SK-N-SH treated with all-trans-retinoic acid at 6 μM for 48 hours (cell line): ENCODE measurements around the gene KCNB1.

ENCODE experiments used
- ATAC-seq: fragments of 200-7000 bp; cut with Tn5 transposase; 3 replicates; pipeline ENCODE4 v1.9.1; 2020; ENCODE audit warnings: mild to moderate bottlenecking, moderate library complexity
- ARNTL ChIP-seq: fragments of 450-650 bp; formaldehyde crosslinking; IDR thresholded peaks from 2 replicates; pipeline ENCODE4 v1.5.0; 2020; ENCODE audit warnings: low read depth, mild to moderate bottlenecking, moderate library complexity, borderline replicate concordance
- BACH2 ChIP-seq: fragments of 250-450 bp; sonication (Bioruptor Pico); IDR thresholded peaks from 2 replicates; pipeline ENCODE4 v1.9.0; 2021; ENCODE audit warnings: mild to moderate bottlenecking, borderline replicate concordance
- CREB5 ChIP-seq: fragments of 250-450 bp; sonication (Bioruptor Pico); IDR thresholded peaks from 2 replicates; pipeline ENCODE4 v1.5.1; 2020; ENCODE audit warnings: low read depth, mild to moderate bottlenecking, moderate library complexity
- CSDC2 ChIP-seq: fragments of 250-450 bp; sonication (Bioruptor Pico); IDR thresholded peaks from 2 replicates; pipeline ENCODE4 v1.5.0; 2020; ENCODE audit warnings: mild to moderate bottlenecking, moderate library complexity
- CSRNP3 ChIP-seq: fragments of 250-450 bp; sonication (Bioruptor Pico); IDR thresholded peaks from 2 replicates; pipeline ENCODE4 v1.5.1; 2021; ENCODE audit warnings: mild to moderate bottlenecking, moderate library complexity
- ESRRG ChIP-seq: fragments of 250-450 bp; sonication (Bioruptor Pico); IDR thresholded peaks from 2 replicates; pipeline ENCODE4 v1.6.1; 2021; ENCODE audit warnings: mild to moderate bottlenecking
- GLIS3 ChIP-seq: fragments of 250-450 bp; sonication (Bioruptor Pico); IDR thresholded peaks from 2 replicates; pipeline ENCODE4 v1.5.0; 2020; ENCODE audit warnings: mild to moderate bottlenecking, moderate library complexity
- ISL1 ChIP-seq: fragments of 250-450 bp; sonication (Bioruptor Pico); IDR thresholded peaks from 2 replicates; pipeline ENCODE4 v2.1.2; 2022; ENCODE audit warnings: mild to moderate bottlenecking, moderate library complexity
- OSR1 ChIP-seq: fragments of 250-450 bp; sonication (Bioruptor Pico); IDR thresholded peaks from 2 replicates; pipeline ENCODE4 v1.8.0; 2022; ENCODE audit warnings: moderate library complexity, mild to moderate bottlenecking, inconsistent platforms
- PATZ1 ChIP-seq: fragments of 250-450 bp; sonication (Bioruptor Pico); IDR thresholded peaks from 2 replicates; pipeline ENCODE4 v1.8.0; 2020; ENCODE audit warnings: mild to moderate bottlenecking, moderate library complexity, borderline replicate concordance
- PPARA ChIP-seq: fragments of 250-450 bp; sonication (Bioruptor Pico); IDR thresholded peaks from 2 replicates; pipeline ENCODE4 v1.5.0; 2020; ENCODE audit warnings: mild to moderate bottlenecking, borderline replicate concordance
- RARB ChIP-seq: fragments of 250-450 bp; sonication (Bioruptor Pico); IDR thresholded peaks from 2 replicates; pipeline ENCODE4 v1.8.0; 2021; ENCODE audit warnings: mild to moderate bottlenecking, moderate library complexity
- SNAI2 ChIP-seq: fragments of 250-450 bp; sonication (Bioruptor Pico); IDR thresholded peaks from 2 replicates; pipeline ENCODE4 v1.5.0; 2020; ENCODE audit warnings: mild to moderate bottlenecking, moderate library complexity
- TCF4 ChIP-seq: fragments of 250-450 bp; sonication (Bioruptor Pico); IDR thresholded peaks from 2 replicates; pipeline ENCODE4 v1.8.0; 2021; ENCODE audit warnings: mild to moderate bottlenecking, moderate library complexity, borderline replicate concordance
- TOX ChIP-seq: fragments of 250-450 bp; sonication (Bioruptor Pico); IDR thresholded peaks from 2 replicates; pipeline ENCODE4 v1.8.0; 2021; ENCODE audit warnings: mild to moderate bottlenecking, moderate library complexity, borderline replicate concordance
- TSHZ2 ChIP-seq: fragments of 250-450 bp; sonication (Bioruptor Pico); IDR thresholded peaks from 2 replicates; pipeline ENCODE4 v1.5.0; 2020; ENCODE audit warnings: mild to moderate bottlenecking, moderate library complexity
- ZC3H10 ChIP-seq: fragments of 250-450 bp; sonication (Bioruptor Pico); IDR thresholded peaks from 2 replicates; pipeline ENCODE4 v1.5.1; 2021; ENCODE audit warnings: mild to moderate bottlenecking, moderate library complexity
- ZFP3 ChIP-seq: fragments of 250-450 bp; sonication (Bioruptor Pico); IDR thresholded peaks from 2 replicates; pipeline ENCODE4 v1.5.0; 2020; ENCODE audit warnings: mild to moderate bottlenecking, moderate library complexity
- ZFP30 ChIP-seq: fragments of 450-650 bp; formaldehyde crosslinking; IDR thresholded peaks from 2 replicates; pipeline ENCODE4 v1.5.0; 2022; ENCODE audit warnings: mild to moderate bottlenecking, moderate library complexity
- ZNF70 ChIP-seq: fragments of 450-650 bp; formaldehyde crosslinking; IDR thresholded peaks from 2 replicates; pipeline ENCODE4 v1.5.0; 2020; ENCODE audit warnings: mild to moderate bottlenecking, moderate library complexity
- ZNF8 ChIP-seq: fragments of 450-650 bp; formaldehyde crosslinking; IDR thresholded peaks from 2 replicates; pipeline ENCODE4 v1.5.0; 2020; ENCODE audit warnings: mild to moderate bottlenecking, moderate library complexity

KCNB1 gene

GRCh38 chr20:49380337-49380780 lies 102.1 kb downstream of the KCNB1 start:
- ATAC-seq = no peak
- TF ChIP-seq ZFP30 (CRISPR knock-in tag) (no peak), SNAI2 (CRISPR knock-in tag) (no peak), GLIS3 (CRISPR knock-in tag) (no peak), PPARA (CRISPR knock-in tag) (no peak)

- TF ChIP-seq BACH2 (CRISPR knock-in tag) = no peak
- no peak for TF ChIP-seq ZNF70
- TF ChIP-seq SNAI2 (CRISPR knock-in tag) = no peak
- TF ChIP-seq CREB5 = no peak
- TF ChIP-seq CSRNP3 (CRISPR knock-in tag) = no peak
- no peak for TF ChIP-seq ZFP3
- no peak for TF ChIP-seq ZNF8 (CRISPR knock-in tag)
- no peak for TF ChIP-seq ZFP30 (CRISPR knock-in tag)
- no peak for TF ChIP-seq RARB (CRISPR knock-in tag)
- TF ChIP-seq ZC3H10 (CRISPR knock-in tag) = no peak
- no peak for TF ChIP-seq TSHZ2 (CRISPR knock-in tag)
- no peak for TF ChIP-seq ARNTL
- TF ChIP-seq TOX = no peak
- TF ChIP-seq GLIS3 (CRISPR knock-in tag) = no peak
- no peak for TF ChIP-seq PATZ1
- no peak for TF ChIP-seq PPARA (CRISPR knock-in tag)
- no peak for TF ChIP-seq ESRRG (CRISPR knock-in tag)
- TF ChIP-seq TCF4 (CRISPR knock-in tag) = no peak
- TF ChIP-seq CSDC2 (CRISPR knock-in tag) = no peak
- TF ChIP-seq, all 23 proteins: peak for 0
- no peak for ATAC-seq
Observed at GRCh38 chr20:49379338-49379737, 103.1 kb downstream of the KCNB1 start.

GRCh38 chr20:49377326-49377725 lies 105.1 kb downstream of the KCNB1 start:
- no peak; the same call in 2 of the 3 replicates for ATAC-seq
- TF ChIP-seq ZNF70 (no peak), GLIS3 (CRISPR knock-in tag) (no peak)

GRCh38 chr20:49375170-49375569 lies 107.3 kb downstream of the KCNB1 start:
- no peak for ATAC-seq
- TF ChIP-seq ZFP30 (CRISPR knock-in tag) = no peak
- TF ChIP-seq TSHZ2 (CRISPR knock-in tag) = no peak
- TF ChIP-seq ISL1 (CRISPR knock-in tag) = no peak
- no peak for TF ChIP-seq ESRRG (CRISPR knock-in tag)
- TF ChIP-seq CSRNP3 (CRISPR knock-in tag) = no peak
- no peak for TF ChIP-seq GLIS3 (CRISPR knock-in tag)
- no peak for TF ChIP-seq OSR1 (CRISPR knock-in tag)
- no peak for TF ChIP-seq CSDC2 (CRISPR knock-in tag)
- TF ChIP-seq TCF4 (CRISPR knock-in tag) = no peak
- TF ChIP-seq ZNF70 = no peak
- no peak for TF ChIP-seq TOX
- no peak for TF ChIP-seq PATZ1
